ENCODE results near the gene FBXW4.
"Not testable (repeated sequence)": the region's sequence is repeated elsewhere in the genome, so short reads cannot be mapped to it uniquely, and the experiment has no call there.

The FBXW4 gene

GRCh38 chr10:101655570-101655969 is 39.4 kb downstream of the FBXW4 start:
- no peak for DNase-seq (ENCODE audit: low spot score)

DNA sequence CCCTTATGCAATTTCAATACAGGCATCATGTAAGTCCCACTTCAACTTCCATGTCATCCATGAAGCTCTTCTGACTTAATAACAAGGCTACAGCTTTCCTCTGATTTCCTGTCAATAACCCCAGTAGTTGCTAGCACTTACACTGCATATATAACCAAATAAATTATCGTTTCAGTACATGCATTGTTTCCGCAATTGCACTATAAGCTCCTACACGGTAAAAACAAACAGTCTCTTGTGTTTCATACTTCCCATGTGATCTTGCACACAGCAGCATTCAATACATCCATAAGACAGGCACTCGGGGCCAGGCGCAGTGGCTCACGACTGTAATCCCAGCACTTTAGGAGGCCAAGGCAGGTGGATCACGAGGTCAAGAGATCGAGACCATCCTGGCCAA is 41.4 kb downstream of the FBXW4 start:
- DNase-seq (ENCODE audit: low spot score) = no peak

DNA sequence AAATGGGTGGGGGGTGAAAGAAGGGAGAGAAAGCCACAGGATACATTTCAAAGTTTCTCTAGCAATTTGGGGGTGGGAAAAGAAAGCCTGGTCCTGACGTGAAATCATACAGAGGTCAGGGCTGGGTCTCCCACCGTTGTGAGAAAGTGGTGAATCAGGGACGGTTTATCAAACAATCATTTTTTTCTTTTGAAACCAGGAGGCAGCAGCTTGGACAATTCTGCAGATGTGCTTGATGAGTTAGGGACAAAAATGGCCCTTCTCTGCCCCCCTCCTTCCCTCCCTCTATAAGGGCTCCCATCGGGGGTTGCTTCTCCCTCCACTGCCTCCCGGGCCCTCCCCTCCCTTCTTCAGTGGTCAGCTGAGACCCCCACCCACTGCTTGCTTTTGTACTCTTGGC is 43.6 kb downstream of the FBXW4 start:
- no peak for DNase-seq (ENCODE audit: low spot score)

DNA sequence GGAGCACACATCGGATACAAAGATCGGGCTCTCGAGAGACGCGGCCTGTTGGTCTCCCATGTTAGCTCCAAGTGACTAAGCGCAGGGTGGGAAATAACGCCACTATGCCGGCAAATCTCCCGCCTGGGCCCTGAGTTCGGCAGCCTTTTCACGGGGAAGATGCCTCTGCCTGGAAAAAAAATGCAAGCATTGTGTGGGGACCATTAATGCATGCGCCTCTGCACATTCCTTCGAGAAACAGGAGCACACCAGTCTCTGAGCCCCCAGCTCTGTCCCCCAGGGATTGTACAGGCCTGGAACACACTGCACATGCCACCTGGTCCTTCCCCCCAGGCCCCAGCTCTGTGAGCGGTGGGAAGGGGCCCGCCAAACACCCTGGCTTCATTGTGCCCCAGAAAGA is 44.1 kb downstream of the FBXW4 start:
- no peak for DNase-seq (ENCODE audit: low spot score)

DNA sequence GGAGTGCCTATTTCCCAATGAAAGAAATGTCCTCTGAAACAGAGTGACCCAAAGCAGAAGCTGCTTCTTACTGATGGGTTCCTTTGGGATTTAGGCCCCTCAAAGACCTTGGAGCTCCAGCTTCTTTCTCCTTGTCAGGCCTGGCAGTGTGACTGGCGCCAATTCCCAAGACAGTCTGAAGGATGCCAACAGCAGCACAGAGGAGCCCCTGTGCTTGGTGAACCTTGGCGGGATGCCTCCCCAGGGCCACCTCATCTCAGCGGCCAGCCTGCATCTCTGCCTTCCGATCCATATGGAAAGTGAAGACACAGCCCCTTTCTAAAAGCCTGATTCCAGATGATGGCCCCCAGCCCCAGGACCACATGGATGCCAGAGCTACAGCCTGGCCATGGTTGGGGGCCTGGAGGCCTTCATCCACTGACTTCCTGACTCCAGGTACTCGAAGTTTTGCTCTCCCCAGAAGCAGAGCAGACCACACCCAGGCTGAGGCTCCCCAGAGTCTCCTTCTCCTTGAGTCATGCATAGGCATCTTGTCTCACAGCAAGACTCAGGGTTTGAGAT is 45.4 kb downstream of the FBXW4 start:
- DNase-seq (ENCODE audit: low spot score) = peak; percentile 51

GRCh38 chr10:101647255-101647654 is 47.7 kb downstream of the FBXW4 start:
- no peak for DNase-seq (ENCODE audit: low spot score)

DNA sequence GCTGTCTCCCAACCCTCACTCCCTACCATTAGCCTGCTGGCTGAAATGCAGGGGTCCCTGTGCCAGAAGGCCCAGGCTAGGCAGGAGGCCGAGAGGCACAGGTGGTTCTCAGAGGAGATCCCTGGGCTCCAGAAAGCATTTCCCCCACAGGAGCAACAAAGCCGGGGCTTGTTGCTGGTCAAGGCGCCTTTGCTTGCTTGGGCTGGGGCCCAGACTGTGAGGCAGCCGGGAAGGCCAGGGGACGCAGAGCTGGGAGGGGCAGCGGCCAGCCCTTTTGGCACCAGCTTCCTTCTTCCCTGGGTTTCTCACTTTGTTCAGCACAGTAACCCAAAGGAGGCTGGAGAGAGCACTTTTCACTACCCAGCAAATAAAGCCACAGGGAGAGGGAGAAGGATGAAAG is 48.6 kb downstream of the FBXW4 start:
- no peak for DNase-seq (ENCODE audit: low spot score)

GRCh38 chr10:101645659-101646058 is 49.3 kb downstream of the FBXW4 start:
- no peak for DNase-seq (ENCODE audit: low spot score)

- no peak for DNase-seq (ENCODE audit: low spot score)
Observed at GRCh38 chr10:101644002-101644401, 51.0 kb downstream of the FBXW4 start.

GRCh38 chr10:101643546-101643945 is 51.4 kb downstream of the FBXW4 start:
- DNase-seq (ENCODE audit: low spot score) = no peak

GRCh38 chr10:101639141-101639900 is 55.6 kb downstream of the FBXW4 start:
- no peak for DNase-seq (ENCODE audit: low spot score)

DNA sequence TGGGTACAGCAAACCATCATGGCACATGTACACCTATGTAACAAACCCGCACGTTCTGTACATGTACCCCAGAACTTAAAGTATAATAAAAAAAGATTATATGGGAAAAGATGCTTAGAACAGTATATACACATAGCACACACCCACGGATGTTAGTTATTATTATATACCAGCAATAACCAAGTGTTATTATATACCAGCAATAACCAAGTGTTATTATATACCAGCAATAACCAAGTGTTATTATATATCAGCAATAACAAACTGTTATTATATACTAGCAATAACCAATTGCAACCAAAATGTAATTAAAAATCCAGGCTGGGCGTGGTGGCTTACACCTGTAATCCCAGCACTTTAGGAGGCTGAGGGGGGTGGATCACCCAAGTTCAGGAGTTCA is 61.5 kb downstream of the FBXW4 start:
- DNase-seq (ENCODE audit: low spot score) = not testable (repeated sequence)

DNA sequence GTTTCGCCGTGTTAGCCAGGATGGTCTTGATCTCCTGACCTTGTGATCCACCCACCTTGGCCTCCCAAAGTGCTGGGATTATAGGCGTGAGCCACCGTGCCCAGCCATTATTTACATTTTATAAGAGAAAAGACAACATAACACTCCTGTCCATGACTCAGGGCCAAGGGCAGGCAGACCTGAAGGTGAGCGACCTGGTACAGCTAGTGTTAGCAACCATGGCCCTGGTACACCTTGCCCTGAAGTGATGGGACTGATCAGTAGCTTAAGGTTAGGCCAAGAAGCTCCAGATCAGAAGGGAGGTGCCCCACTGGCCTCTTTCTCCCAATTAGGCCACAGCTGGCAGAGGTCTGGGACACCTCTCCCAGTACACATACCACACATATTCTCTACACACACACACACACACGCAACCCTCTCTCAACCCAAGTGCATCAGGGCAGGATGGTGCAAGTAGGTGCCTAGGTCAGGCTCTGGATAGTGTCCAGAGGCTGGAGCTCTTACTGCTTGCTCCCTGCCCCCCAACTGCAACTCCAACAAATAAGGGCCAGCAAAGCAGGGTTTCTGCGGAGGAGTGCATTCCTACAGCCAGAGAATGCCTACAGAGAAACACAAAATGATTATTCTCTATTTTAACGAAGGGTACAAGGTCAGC is 63.0 kb downstream of the FBXW4 start:
- no peak for DNase-seq (ENCODE audit: low spot score)

DNA sequence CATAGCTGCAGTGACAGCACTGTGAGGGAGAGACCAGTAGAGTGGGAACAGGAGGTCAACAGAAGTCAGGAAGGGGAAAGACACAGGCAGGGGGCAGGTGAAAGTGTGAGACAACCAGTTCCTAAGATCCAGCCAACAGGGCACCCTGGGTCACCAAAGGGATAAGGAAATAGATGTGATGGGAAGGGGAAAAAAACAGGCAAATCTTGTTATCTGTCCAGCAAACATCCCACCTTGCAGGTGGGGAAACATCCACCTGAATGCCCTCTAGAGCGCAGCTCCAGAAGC is 64.4 kb downstream of the FBXW4 start:
- no peak for DNase-seq (ENCODE audit: low spot score)

DNA sequence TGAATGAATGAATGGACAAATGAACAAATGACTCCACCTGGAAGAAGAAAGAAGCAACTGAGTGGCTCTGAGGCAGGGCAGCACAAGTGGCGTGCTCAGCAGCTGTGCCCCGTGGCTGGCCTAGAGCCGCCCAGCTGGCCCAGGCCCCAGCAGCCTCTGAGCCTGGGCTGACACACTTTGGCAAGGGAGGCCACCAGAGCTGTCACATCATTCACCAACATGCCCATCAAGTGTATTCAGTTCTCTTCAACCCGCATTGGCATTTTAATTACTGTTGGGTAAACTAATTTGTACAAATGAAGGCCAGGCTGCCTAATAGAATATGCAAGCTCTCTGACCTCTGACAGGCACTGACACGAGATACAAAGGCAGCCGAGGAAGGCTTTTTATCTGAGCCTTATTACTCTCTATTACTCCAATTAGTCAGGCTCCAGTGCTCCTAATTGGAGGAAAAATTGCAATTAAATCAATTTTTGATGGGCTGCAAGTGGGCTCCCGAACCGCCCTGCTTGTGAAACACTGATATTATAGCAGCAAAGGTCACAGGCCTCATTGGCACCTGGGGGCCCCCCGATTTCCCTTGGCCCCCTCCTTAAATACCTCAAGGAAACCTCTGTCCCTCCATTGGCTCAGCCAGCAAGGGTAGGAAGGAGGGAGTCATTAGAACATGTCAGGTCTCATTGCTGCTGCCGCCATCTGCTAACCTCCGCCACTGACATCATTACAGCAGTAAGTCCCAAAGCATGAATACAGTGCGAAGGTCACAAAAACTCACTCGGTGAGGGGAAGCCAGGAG is 64.9 kb downstream of the FBXW4 start:
- DNase-seq (ENCODE audit: low spot score) = no peak

DNA sequence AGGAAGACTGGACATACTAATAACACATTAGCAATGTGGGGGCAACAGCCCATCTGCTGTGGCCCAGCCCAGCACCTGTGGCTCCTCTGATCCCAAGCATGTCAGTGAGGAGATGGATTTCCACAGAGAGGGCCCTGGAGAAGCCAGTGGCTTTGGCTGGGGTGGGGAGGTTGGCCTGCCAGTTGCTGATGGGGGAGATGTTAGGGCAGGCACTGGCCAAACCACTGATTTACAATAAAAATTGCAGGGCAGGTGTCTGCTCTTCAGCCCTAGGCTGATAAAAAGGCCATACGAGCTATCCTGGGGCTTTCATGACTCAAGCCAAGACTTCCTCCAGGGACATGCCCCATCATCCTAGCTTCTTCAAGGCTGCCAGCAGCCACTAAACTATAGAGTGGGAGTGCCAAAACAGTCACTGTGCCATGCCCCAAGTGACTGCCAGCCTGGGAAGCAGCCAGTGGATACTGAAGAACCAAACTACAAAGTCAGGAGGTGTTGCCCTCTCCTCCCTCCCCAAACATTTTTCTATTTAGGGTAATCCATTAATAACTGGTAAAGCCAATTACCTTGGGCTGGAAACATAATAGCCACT is 69.1 kb downstream of the FBXW4 start:
- DNase-seq (ENCODE audit: low spot score) = no peak

GRCh38 chr10:101624526-101625102 is 70.4 kb downstream of the FBXW4 start:
- no peak for DNase-seq (ENCODE audit: low spot score)

- no peak for DNase-seq (ENCODE audit: low spot score)
Observed at GRCh38 chr10:101623528-101623927, 71.4 kb downstream of the FBXW4 start.

DNA sequence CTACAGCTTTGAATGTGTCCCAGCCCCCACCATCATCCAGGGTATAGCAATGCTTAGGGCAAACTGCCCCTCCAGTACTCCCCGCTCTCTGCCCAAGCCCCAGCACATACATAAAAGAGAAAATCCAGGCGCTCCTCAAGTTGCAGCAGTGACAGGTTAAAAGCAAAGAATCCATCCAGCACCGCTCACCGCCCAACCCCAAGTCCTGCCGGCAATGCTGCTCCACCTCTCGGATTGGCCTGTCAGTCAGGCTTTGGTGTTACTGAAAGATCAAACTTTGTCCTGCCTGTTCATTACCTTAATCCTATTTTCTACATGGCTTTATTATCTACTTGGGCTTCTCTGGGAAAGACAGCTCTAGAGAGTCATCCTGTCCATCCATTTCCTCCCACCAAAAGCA is 75.0 kb downstream of the FBXW4 start:
- no peak for DNase-seq (ENCODE audit: low spot score)

GRCh38 chr10:101618871-101619270 is 76.1 kb downstream of the FBXW4 start:
- no peak for DNase-seq (ENCODE audit: low spot score)

GRCh38 chr10:101617824-101618568 is 77.0 kb downstream of the FBXW4 start:
- no peak for DNase-seq (ENCODE audit: low spot score)
